GM21367 (cell line): ENCODE results near the gene PARD3.

Experiments used
- ATAC-seq: cut with Tn5 transposase; IDR thresholded peaks from one replicate; pipeline ENCODE4 v1.9.1; 2021; ENCODE audit not compliant: unreplicated experiment

The PARD3 gene

GRCh38 chr10:34629084-34629483, 186.0 kb downstream of the PARD3 start:
- no peak for ATAC-seq

GRCh38 chr10:34628174-34628796, 186.8 kb downstream of the PARD3 start:
- no peak for ATAC-seq

DNA sequence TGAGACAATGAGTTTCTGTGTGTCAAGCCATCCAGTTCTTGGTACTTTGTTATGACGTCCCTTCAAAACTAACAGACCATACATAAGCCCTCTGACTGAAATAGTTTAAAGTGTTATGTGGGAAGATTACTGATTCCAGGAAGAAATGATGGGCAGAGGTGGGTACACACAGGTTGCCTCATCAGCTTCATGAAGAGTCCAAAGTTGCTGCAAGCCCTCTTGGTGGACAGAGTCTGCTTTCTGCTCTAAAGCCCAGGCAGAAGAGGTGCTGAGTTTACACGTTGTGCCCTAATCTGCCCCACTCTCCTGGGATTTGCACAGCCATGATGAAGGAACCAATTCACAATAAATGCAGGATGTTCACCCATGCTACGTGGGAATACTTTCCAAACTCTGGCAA, 187.4 kb downstream of the PARD3 start:
- no peak for ATAC-seq

GRCh38 chr10:34627331-34627730, 187.8 kb downstream of the PARD3 start:
- ATAC-seq = no peak

DNA sequence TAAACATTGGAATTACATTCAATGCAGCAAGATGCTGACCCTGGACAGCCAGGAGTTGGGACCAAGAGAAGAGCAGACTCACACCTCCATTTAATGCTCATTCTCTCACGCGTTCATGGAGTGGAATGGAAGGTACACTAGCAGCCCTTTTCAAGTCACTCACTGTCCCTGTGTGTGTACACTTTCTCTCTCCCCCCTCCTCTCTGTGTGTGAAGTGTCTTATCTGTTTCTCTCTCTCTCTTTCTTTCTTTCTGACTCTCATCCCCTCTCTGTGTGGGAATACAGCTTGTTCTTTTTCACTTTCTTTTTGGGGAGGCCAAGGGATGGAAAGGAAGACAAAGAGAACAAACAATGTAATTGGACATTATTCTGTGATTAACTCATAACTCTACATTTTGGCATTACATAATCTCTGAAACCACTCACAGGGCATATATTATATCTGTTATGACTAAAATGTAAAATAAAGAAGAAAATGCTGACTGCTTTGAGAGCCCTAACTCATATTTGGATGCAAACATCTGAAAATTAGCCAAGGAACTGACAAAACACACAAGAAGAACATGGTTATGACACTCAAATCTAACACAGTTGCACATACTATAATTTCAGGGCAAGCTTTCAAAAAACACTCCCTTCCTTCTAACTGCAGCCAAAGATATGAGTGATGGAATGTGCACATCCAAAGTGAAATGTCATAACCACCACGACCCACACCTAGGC, 188.8 kb downstream of the PARD3 start:
- ATAC-seq = no peak

DNA sequence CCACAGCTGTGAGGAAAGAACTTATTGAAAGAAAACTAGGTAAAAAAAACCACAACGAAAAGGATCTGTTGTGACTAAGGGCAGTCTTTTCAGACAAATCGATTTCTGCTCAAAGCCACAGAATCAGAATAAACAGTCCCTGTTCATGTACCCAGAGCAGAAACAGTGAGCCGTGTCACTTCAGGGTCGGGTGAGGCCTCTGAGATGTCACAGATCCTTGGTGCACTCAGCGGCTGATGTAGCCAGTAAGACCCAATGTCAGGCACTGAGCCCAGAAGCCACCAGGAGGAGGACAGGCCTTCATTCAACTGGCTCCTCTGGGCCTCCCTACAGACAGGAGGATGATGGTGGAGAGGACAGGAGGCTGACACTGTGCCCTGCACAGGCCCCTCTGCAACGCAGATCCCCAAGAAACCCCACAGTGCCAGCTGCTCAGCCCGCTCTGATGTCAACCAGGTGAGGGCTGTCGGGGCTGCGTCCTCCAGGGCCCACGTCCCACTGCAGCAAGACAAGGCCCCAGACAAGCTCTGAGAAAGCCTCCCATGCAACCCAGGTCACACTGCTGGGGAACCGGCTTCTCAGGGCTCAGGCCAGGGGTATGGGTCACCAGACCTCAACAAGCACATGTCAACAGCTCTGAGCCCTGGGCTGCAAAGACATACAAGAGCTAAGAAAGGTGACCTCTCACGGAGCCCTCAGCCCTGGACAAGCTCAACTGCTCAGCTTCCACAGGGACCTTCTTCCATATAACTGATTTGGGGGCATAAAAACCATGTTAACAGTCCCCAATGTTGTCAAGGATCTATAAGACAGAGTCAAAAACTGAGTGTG, 190.6 kb downstream of the PARD3 start:
- no peak for ATAC-seq

DNA sequence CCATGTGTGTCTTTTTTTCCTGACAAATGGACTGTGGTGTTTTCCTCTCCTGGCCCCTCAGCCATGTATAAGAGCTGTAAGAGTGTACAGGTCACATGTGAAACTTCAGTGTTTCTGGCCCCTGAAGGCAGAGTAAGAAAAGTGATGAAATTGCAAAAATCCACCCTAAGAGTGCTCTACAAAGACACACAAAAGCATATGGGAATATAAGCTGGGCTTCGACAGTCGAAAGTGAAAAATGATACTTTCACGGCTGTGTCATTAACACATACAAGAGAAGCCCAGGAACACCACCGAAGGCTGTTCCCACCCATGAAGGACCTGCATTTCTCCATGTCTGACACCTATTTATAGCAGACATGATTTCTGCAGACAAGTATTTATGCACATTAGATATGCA, 192.2 kb downstream of the PARD3 start:
- ATAC-seq = no peak

DNA sequence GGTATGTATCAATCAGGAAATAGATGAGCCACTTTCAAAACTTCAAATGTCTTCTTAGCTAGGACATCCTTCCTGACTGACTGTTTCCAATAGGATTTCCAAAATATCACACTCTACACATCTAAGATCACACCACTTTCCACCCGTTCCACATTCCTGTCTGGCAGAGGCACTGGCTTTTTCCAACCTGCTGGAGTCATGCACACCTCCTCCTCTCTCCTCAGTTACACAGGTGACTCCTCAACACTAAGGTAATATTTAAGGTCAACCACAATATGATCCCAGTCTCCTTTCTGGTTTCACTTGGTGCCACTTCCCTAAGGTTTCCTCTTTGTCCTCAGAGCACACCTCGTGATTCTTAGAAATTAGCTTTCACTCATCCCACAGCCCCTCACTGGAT, 196.5 kb downstream of the PARD3 start:
- no peak for ATAC-seq

- ATAC-seq = no peak
These were observed 199.3 kb downstream of the PARD3 start for GRCh38 chr10:34615770-34616169.

GRCh38 chr10:34613491-34613890, 201.6 kb downstream of the PARD3 start:
- no peak for ATAC-seq

DNA sequence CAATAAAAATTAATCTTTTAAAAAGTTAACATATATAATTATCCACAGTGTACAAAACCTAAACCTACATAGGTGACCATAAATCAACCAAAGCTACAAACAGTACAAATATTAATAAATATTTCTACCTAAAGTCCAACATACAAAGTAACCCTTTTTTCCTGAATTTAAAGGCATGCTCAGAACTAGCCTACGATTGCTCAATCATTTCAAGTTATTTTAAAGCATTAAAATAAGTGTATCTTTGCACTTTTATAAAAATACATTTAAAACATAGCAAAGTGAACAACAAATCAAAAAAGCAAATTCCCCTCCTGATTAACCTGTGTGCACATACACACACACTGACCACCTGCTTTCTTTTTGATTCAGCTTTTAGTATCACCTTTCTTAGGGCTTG, 202.2 kb downstream of the PARD3 start:
- ATAC-seq = no peak

DNA sequence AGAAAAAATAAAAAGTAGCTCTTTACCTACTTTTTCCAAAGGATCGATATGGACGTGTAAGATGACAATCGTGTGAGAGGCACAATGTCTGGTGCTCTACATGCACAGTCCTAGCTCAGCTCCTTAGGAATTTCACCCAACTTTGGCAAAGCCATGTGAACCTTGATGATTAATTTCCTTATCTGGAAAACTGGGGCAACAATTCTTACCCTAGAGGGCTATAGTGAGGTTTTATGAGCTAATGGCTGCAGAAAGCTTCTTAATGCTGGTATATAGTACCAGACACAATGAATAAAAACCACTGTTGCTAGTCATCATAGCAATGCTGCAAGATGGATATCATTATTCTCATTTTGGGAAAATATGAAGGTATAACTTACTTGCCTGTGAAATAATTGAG, 202.7 kb downstream of the PARD3 start:
- no peak for ATAC-seq

DNA sequence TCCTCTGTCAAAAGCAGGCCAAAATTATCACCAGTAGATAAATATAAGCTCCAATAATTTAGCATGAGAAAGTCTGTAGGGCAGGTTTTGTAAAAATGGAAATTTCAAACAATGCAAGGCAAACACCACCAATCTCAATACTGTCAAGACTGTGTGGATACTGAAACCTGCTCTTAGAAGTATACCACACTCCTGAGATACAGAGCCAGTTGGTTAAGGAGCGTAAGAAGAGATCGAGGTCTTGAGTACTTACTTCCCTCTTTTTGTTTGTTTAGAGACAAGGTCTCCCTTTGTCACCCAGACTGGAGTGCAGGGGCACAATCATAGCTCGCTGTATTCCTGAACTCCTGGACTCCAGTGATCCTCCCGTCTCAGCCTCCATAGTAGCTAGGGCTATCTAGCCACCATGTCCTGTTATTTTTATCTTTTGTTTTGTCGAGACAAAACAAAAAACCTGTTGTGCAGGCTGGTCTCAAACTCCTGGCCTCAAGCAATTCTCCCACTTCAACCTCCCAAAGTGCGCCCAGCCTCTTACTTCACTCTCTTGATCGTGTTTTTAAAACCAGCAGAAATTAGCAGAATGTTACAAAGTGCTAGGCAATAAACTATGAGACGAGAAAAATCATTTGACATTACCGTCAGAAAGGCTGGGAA, 205.7 kb downstream of the PARD3 start:
- ATAC-seq = no peak

DNA sequence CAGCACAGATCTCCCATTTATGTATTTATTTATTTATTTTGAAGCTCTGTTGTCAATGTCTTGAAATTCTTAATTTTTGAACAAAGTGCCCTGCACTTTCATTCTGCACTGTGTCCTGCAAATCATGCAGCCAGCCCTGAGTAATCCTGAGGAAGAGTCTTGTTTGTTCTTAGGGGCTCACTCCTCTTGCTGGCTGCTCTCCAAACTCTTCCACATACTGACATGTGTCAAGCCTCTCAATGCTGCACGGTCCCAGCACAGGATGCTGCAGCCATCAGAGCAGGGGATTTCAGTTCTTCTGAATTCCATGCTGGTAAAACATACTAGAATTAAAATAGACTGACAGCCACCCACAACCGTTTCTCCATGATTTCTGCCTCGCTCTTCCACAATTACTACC, 207.2 kb downstream of the PARD3 start:
- ATAC-seq = no peak

DNA sequence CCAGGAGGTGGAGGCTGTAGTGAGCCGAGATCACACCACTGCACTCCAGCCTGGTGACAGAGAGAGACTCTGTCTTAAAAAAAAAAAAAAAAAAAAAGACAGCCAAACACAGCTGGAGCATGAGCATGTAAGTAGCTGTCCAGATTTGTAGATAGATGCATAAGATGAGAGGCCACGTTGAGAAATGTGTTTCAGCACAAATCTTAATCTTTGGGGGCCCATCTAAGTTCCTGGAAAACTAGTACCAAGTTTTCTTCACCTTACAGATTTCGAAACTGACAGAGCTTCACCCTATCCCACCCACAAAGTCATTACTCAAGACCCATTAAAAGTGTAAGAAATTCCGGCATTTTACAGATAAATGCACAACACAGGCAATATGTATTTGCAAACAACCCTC, 208.2 kb downstream of the PARD3 start:
- no peak for ATAC-seq

DNA sequence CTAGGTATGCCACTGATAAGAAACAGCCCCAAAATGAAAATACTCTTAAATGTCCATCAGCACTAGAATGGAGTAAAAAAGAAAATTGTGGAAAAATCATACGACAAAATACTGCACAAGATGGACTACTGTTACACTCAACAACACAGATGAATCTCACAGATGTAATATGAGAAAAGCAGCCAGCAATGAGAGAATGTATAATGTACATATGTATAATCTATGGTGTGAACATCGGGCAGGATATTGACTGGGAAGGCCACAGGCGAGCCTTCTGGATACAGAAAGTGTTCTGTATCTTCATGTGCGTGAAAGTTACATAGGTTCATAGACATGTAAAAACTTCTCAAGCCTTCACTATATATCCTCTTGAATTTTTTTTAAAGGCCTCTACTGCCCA, 212.6 kb downstream of the PARD3 start:
- no peak for ATAC-seq

DNA sequence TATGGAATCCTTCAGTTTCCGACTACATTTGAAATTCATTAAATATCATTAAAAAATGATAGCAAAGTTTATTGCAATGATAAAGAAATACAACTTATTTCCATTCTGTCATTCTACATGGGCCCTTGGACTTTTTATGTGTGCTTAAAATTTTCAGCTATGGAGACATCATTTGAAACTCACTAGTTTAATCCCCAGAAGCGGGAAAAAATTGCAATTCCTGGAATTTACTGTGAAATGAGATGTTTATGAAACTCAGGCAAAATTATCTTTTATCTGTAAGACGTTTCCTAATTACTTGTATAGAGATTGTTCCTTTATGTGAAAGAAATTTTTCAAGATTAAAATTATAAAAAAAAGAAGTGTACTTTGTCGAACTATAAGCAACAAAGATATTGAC, 213.4 kb downstream of the PARD3 start:
- no peak for ATAC-seq

DNA sequence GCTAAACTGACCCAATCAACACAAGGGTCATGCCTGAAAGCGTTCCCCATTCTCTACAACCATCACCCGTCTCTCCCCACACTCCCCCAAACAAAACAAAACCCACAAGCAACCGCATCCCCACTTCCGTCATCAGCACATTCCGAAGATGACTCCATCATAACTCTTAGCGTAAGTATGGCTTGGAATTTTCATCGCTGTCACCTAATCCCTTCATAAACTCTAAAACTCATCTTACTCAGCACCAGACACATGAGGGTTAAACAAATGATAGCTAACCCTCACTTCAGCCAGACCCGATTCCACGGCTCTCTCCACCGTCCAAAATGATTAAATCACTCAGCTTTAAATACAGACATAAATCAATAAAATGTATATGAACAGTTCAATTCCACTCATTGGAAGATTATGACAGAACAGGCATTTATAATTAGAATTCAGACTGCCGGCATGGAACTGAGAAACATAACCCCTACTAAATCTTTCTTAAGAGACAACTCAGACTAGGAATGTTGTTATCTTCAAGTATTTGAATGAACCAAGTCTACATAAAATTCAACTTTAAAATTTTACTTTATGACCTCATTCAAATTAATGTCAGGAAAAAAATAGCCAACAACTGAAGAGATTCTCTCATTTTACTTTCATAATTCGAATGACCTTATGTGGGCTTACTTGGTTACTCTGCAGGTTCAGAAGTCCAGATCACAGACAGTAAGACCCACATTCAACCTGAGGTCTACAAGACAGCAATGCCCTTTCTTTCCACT, 215.9 kb downstream of the PARD3 start:
- no peak for ATAC-seq

GRCh38 chr10:34596351-34596750, 218.7 kb downstream of the PARD3 start:
- ATAC-seq = no peak

- no peak for ATAC-seq
These were observed 221.2 kb downstream of the PARD3 start for GRCh38 chr10:34593930-34594329.

GRCh38 chr10:34593374-34593890, 221.7 kb downstream of the PARD3 start:
- no peak for ATAC-seq
